ENCODE results near the gene FUT6. TPM values are rescaled to one million over a fixed set of nuclear protein-coding genes. Genes with fewer than 3 reads are reported as not detected.

The FUT6 gene
- total RNA-seq, 1 donor = not detected

DNA sequence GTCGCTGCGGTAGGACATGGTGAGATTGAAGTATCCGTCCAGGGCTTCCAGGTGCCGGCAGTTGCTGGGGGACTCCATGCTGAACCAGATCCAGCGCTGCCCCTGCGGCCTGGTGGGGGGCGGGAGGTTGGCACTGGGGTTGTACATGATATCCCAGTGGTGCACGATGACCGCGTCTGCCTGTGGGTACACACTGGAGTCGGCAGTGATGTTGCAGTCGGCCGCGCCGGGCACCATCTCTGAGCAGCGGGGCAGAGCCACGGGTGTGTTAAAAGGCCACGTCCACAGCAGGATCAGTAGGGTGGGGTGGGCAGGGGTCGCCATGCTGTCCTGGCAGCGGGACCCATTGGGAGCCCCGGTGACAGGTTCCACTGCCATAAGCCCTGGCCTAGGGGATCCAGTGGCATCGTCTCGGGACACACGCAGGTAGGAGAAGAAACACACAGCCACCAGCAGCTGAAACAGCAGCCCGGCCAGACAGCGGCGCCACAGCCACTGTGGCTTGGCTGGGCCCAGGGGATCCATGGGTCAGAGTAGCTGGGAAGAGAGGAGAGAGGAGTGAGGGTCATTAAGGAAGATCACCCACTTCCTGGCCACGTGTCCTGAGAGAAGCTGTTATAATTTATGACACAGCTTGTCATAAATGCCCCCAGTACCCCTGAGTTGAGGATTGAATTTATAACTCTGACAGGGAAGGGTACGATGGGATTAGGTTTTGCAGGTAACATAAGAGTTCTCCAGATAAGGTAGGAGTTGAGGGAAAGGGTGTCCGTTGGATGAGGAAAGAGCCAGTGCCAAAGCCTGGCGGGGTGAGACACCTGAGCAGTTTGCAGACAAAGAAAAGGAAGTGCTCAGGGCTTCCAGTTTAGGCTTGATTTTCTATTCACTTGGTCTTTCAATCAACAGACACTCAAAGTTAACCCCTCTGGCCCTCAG lies 28.0 kb upstream of the FUT6 start:
- Histone ChIP-seq H3K27ac (ENCODE audit: low read depth, low read length) (no peak overlapping the region), H3K9me3 (ENCODE audit: low read depth, low read length) (no peaks in the 10 kb centered on the region), H3K79me2 (ENCODE audit: insufficient read depth, low read length) (no peaks in the 10 kb centered on the region), H3K4me3 (ENCODE audit: insufficient read depth, low read length) (no peak overlapping the region), H3K4me1 (ENCODE audit: insufficient read depth, low read length) (no peaks in the 10 kb centered on the region), H3K27me3 (ENCODE audit: insufficient read depth, low read length) (peaks cover 3% of the 10 kb centered on the region), H3K36me3 (ENCODE audit: insufficient read depth, low read length) (no peaks in the 10 kb centered on the region), H4K20me1 (ENCODE audit: insufficient read depth, low read length) (no peaks in the 10 kb centered on the region), H2AFZ (ENCODE audit: low read length) (no peak overlapping the region), H3K4me2 (ENCODE audit: insufficient read depth, low read length) (no peak overlapping the region)
- peak; percentile 39 for DNase-seq (ENCODE audit: insufficient read length, low spot score, missing footprints)
- TF ChIP-seq, protein P1, sequence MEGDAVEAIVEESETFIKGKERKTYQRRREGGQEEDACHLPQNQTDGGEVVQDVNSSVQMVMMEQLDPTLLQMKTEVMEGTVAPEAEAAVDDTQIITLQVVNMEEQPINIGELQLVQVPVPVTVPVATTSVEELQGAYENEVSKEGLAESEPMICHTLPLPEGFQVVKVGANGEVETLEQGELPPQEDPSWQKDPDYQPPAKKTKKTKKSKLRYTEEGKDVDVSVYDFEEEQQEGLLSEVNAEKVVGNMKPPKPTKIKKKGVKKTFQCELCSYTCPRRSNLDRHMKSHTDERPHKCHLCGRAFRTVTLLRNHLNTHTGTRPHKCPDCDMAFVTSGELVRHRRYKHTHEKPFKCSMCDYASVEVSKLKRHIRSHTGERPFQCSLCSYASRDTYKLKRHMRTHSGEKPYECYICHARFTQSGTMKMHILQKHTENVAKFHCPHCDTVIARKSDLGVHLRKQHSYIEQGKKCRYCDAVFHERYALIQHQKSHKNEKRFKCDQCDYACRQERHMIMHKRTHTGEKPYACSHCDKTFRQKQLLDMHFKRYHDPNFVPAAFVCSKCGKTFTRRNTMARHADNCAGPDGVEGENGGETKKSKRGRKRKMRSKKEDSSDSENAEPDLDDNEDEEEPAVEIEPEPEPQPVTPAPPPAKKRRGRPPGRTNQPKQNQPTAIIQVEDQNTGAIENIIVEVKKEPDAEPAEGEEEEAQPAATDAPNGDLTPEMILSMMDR (IDR thresholded peaks at IDR 0.05; ENCODE audit: extremely low read depth, low read depth, low read length) = no peak

DNA sequence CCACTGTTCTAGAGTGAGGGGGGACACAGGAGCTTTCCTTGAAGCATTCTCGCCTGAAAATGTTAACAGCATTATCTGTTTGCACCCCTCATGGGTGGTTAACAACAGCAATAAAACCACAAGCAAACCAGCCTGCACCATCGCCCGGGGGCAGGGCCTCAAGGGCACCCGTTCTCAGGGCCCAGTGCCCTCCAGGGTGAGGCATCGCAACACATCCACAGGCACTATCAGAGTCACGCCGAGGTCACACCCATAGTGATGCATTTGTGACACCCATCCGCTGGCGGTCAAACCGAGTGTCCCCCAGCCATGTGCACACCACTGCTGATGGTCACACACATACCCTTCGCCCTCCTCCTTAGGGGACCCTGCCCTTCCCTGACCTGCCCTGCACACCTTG lies 26.3 kb upstream of the FUT6 start:
- H3K9me3 ChIP-seq (ENCODE audit: low read depth, low read length) = no peaks in the 10 kb centered on the region
- H3K79me2 ChIP-seq (ENCODE audit: insufficient read depth, low read length) = no peaks in the 10 kb centered on the region
- TF ChIP-seq, protein P1 (IDR thresholded peaks at IDR 0.05; ENCODE audit: extremely low read depth, low read depth, low read length) = no peak
- H3K36me3 ChIP-seq (ENCODE audit: insufficient read depth, low read length) = no peaks in the 10 kb centered on the region
- H3K4me2 ChIP-seq (ENCODE audit: insufficient read depth, low read length) = no peak overlapping the region
- H3K4me3 ChIP-seq (ENCODE audit: insufficient read depth, low read length) = no peak overlapping the region
- no peak overlapping the region for H2AFZ ChIP-seq (ENCODE audit: low read length)
- no peaks in the 10 kb centered on the region for H3K4me1 ChIP-seq (ENCODE audit: insufficient read depth, low read length)
- H3K27me3 ChIP-seq (ENCODE audit: insufficient read depth, low read length) = peaks cover 1% of the 10 kb centered on the region
- H4K20me1 ChIP-seq (ENCODE audit: insufficient read depth, low read length) = no peaks in the 10 kb centered on the region
- no peak overlapping the region for H3K27ac ChIP-seq (ENCODE audit: low read depth, low read length)
- peak; percentile 30 for DNase-seq (ENCODE audit: insufficient read length, low spot score, missing footprints)

DNA sequence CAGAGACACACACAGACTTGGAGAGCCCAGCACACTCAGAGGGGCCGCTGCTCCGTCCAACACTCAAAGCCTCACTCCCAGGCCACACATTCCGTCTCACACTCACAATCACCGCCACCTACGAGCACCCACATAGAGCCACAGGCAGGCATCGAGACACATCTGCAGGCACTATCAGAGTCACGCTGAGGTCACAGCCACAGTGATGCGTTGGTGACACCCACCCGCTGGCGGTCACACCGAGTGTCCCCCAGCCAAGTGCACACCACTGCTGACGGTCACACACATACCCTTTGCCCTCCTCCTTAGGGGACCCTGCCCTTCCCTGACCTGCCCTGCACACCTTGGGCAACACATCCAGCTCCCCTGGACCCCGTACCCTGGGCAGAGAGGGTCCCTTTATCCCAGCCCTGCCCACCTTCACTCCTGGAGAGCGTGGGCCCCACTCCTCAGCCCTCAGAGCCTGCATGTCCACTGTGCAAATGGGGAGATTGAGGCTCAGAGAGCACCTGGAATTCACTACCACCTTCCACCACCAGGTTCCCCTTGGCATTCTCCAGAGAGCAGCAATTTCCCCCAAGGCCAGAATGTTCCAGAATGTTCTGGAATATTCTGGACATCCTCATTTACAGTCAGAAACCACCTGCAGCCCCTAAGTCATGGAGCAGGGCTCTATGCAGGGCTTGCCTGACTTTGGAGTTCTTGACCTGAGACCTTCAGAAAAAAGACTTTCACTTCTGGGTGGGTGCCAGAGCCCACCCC lies 25.4 kb upstream of the FUT6 start:
- no peaks in the 10 kb centered on the region for H3K36me3 ChIP-seq (ENCODE audit: insufficient read depth, low read length)

More for the DNA sequence above, 25.4 kb upstream of the FUT6 start:
- H3K9me3 ChIP-seq (ENCODE audit: low read depth, low read length) = no peaks in the 10 kb centered on the region
- no peak overlapping the region for H3K4me2 ChIP-seq (ENCODE audit: insufficient read depth, low read length)
- H3K4me3 ChIP-seq (ENCODE audit: insufficient read depth, low read length) = no peak overlapping the region
- no peaks in the 10 kb centered on the region for H3K79me2 ChIP-seq (ENCODE audit: insufficient read depth, low read length)
- peak; percentile 27 for DNase-seq (ENCODE audit: insufficient read length, low spot score, missing footprints)
- no peaks in the 10 kb centered on the region for H4K20me1 ChIP-seq (ENCODE audit: insufficient read depth, low read length)
- TF ChIP-seq, protein P1 (IDR thresholded peaks at IDR 0.05; ENCODE audit: extremely low read depth, low read depth, low read length) = peak; percentile 8
- no peaks in the 10 kb centered on the region for H3K27me3 ChIP-seq (ENCODE audit: insufficient read depth, low read length)
- H2AFZ ChIP-seq (ENCODE audit: low read length) = no peak overlapping the region
- no peak overlapping the region for H3K27ac ChIP-seq (ENCODE audit: low read depth, low read length)
- no peaks in the 10 kb centered on the region for H3K4me1 ChIP-seq (ENCODE audit: insufficient read depth, low read length)

All from osteoblast (primary cell).